Activated CD4-positive, alpha-beta T cell treated with anti-CD3 and anti-CD28 coated beads, Interleukin-2, amount 50 U/mL, for 4 hours (primary cell): ENCODE results near the gene ASB17.
"Not testable (repeated sequence)": the region's sequence is repeated elsewhere in the genome, so short reads cannot be mapped to it uniquely, and the experiment has no call there.

ENCODE experiments used
- DNase-seq, 2 experiments: peaks; one replicate each; pipeline ENCODE4 v3.0.0-alpha.2; 2020

The ASB17 gene, protein sequence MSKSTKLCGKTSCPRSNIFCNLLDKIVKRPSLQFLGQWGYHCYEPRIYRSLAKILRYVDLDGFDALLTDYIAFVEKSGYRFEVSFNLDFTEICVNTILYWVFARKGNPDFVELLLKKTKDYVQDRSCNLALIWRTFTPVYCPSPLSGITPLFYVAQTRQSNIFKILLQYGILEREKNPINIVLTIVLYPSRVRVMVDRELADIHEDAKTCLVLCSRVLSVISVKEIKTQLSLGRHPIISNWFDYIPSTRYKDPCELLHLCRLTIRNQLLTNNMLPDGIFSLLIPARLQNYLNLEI

GRCh38 chr1:75932304-75932703 is at the start of gene ASB17:
TSS of gene ASB17 (minus strand) at chr1:75932404. CDS start at chr1:75932291, 113 bp downstream.
- no peak for DNase-seq

GRCh38 chr1:75980972-75981897 is 49.0 kb upstream of the ASB17 start:
- DNase-seq: no peak

- no peak for DNase-seq
Measured at GRCh38 chr1:75970631-75971030, 38.4 kb upstream of the ASB17 start.

DNA sequence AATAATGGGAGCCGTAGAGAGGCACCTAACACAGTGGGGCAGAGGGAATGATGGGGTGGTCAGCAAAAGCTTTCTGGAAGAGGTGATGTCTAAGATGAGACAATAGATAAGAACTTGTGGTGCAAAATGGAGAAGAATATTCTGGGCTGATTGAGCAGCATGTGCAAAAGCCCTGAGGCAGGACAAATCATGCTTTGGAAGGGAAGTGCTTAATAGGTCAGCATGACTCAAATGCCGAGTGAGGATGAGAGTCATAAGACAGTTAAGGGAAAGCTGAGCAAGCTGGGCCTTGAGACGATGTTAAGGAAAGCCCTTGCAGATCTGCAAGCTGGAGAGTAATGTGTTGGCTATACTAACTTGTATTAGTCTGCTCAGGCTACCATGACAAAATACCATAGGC is 37.3 kb upstream of the ASB17 start:
- DNase-seq: no peak

DNA sequence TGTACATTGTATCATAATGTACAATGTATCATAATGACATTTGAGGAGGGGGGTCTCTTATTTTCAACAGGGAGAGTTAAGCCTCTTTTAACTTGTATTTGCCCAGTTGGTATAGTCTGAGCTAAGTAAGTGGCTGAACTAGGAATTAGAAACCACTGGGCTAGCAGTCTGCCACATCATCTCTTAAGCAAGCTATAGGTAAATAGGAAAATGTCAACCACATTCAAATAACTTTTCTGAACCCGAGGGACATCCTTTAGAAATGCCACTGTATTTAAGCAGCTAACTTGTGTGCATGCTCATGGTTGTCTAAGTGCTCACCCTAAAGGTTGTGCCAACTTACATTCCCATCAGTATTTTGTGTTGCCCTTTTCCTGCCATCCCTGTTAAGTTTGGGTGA is 35.5 kb upstream of the ASB17 start:
- DNase-seq: no peak

- no peak for DNase-seq
Measured at GRCh38 chr1:75964760-75965408, 32.7 kb upstream of the ASB17 start.

DNA sequence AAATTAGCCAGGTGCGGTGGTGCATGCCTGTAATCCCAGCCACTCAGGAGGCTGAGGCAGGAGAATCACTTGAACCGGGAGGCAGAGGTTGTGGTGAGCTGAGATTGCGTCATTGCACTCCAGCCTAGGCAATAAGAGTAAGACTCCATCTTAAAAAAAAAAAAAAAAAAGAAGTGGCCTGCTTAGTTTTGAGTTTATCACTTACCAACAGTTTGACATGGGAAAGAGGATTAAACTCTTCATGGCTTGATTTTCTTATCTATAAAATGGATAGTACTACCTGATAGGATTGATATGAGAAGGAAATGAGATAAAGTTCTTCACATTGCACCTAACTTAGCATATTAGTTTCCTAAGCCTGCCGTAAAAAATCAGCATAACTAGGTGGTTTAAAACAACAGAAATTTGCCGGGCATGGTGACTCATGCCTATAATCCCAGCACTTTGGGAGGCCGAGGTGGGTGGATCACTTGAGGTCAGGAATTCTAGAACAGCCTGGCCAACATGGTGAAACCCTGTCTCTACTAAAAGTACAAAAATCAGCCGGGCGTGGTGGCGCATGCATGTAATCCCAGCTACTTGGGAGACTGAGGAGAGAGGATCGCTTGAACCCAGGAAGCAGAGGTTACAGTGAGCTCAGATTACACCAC is 32.0 kb upstream of the ASB17 start:
- DNase-seq: not testable (repeated sequence)

DNA sequence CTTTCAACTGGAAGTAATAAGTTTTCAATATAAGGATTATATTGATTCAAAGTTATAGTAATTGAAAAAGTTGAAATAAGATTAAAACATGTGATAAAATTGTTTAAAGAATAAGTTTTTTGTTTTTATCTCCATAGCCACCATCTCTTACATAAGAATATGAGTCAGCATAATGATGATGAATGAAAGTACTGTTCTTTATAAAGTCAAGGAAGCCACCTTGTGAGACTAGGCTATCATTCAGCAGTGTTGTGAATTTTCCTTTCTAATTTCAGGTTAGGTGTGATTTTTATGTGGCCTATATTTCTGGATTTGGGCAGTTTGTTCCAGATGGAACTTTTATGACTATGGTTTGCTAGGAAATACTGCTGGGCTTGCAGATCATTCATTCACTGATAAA is 22.4 kb upstream of the ASB17 start:
- DNase-seq: no peak

DNA sequence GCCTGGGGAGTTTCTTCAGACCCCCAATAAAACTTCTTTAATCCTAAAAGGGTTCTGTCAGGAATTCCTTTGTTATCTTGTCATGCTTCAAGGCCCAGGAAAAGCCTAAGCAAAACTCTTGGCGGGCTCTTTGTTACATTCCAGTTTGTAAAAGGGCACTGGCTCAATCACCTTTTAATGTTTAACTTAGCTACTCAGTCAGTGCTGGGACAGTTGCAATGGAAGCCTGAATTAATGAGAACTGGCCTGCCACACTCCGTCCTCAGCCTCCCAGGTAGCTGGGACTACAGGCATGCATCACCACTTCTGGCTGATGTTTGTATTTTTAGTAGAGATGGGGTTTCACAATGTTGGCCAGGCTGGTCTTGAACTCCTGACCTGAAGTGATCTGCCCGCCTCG is 21.3 kb upstream of the ASB17 start:
- no peak for DNase-seq

DNA sequence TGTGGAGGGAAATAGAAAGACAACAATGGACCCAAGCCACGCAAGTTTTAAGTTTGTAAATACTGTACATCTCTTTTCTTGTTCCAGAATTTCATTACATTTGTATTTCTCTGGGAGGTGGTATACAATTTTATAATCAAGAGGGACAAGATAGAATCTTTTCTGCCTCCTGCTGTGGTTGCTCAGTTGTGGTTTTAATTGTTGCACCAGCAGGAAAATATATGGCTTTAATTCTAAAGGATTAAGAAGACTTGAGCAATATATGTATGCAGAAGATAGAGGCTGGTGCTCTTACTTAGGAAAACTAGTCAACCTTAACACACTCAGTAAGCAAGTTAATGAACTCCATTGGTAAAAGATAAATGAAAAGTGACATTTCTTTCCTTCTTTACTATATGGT is 19.8 kb upstream of the ASB17 start:
- DNase-seq: no peak

GRCh38 chr1:75950176-75950575 is 18.0 kb upstream of the ASB17 start:
- DNase-seq: no peak

DNA sequence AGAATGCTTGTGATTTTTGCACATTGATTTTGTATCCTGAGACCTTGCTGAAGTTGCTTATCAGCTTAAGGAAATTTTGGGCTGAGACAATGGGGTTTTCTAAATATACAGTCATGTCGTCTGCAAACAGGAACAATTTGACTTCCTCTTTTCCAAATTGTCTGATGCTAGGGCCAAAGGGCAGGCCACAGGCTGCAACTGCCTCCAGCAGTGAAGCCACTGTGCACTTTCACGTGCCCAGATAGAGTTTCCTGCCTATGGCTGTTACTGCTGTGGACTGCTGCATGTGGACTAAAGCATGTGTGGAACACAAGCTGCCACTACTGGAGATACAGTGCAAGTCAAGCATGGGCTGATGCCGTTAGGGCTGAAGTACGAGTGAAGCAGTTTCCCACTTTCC is 10.8 kb upstream of the ASB17 start:
- DNase-seq: not testable (repeated sequence)

GRCh38 chr1:75937034-75937433 is 4.8 kb upstream of the ASB17 start:
- DNase-seq: no peak

- DNase-seq: no peak
Measured at GRCh38 chr1:75922698-75923097, 9.5 kb downstream of the ASB17 start.

DNA sequence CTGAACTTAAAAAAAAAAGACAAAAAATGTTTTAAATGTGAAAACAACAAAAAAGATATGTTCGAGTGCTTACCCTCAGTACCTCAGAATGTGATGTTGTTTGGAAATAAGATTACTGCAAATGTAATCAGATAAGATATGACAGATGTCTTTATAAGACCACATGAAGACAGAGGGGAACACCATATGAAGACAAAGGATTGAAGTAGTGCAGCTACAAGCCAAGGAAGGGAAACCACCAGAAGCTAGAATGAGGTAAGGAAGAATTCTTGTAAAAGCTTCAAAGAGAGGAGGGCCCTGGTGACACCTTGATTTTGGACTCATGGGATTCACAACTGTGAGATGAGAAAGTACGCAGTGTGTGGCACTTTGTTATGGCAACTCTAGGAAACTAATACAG is 15.4 kb downstream of the ASB17 start:
- DNase-seq: no peak

DNA sequence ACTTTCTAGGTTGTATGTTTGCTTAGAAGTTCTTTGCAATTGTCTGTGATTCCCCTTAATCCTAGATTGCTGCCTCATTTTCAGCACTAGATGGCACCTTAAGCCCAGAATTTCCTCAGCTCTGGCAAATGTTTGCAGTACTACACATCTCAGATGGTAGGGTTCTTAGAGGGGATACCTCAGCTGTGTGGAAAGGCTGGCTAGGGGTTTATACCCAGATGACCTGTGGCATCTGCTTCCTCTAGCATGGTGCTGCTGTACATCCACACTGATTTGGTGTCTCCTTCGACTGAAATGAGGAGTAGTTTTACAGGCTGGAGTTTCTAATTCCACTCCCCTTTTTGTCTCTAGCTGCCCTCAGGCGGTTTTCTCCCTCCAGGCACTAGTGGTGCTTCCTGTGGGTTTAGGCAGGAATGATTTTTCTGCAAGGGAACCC is 23.5 kb downstream of the ASB17 start:
- DNase-seq: no peak

GRCh38 chr1:75901371-75901770 is 30.8 kb downstream of the ASB17 start:
- no peak for DNase-seq

DNA sequence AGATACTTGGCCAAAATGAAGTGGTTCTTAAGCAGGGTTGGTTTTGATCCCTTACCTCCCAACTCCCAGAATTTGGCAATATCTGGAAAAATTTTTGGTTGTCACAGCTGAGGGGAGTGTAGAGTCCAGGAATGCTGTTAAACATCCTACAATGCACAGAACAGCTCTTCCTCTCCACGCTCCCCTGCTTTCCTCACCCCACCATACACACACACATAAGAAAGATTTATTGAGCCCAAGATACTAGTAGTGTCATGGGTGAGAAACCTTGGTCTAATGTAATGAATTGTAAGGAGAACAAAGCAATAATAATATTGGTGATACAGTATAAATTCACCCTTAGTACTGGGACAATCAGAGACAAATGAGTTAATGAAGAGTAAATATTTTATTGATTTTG is 47.8 kb downstream of the ASB17 start:
- DNase-seq: no peak

DNA sequence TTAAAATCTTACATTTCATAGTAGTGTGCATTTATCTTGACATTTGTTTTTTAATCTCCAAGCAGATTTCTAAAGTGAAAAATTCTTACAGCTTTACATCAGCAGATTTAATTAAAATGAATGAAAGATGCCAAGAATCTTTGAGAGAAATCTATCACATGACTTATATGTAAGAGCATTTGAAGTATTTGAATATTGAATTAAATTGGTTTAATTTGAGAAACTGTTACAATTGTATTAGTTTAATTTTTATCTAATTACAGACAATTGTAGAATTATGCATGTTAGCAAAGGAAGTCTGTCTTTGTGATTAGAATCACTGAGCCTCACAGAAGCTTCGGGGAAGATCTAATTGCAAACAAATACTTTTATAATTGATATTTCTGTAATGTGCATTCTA is 52.2 kb downstream of the ASB17 start:
- DNase-seq: no peak

DNA sequence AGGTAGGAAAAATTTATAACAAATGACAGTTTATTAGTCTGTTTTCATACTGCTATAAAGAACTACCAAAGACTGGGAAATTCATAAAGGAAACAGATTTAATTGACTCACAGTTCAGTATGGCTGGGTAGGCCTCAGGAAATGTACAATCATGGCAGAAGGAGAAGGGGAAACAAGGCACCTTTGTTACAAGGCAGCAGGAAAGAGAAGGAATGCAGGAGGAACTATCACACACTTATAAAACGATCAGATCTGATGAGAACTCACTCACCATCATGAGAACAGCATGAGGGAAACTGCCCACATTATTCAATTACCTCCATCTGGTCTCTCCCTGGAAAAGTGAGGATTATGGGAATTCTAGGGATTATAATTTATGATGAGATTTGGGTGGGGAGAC is 61.3 kb downstream of the ASB17 start:
- no peak for DNase-seq
